ENCODE data around the gene HEPHL1.

Gene HEPHL1

DNA sequence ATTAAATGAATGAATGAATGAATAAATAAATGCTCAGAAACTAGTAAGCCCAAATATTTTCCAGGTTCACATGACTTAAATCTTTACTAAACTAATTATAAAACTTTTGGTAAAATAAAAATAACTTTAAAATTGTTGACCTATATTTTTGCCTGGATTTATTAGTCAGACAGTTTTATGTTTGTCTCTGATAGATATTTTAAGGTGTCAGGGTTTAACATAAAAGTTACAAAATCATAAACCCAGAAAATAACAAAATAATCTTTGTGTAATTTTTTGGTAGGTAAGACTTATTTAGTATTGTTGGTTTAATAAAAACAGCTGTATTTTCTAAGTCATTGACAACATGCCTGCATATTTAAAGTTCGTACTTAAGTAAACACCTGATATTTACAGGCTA is 27.4 kb upstream of the HEPHL1 start:
- TF ChIP-seq FOXP2 (optimal IDR thresholded peaks at IDR 0.05; ENCODE audit: borderline replicate concordance, extremely low read depth, extremely low read length, insufficient read depth) = no peak
- no peak for TF ChIP-seq TAF1 (IDR thresholded peaks at IDR 0.05; ENCODE audit: borderline replicate concordance, insufficient read depth, low read length)
- no peak for TF ChIP-seq SIN3A (IDR thresholded peaks at IDR 0.05; ENCODE audit: borderline replicate concordance, insufficient read depth, low read length)
- TF ChIP-seq, protein P1, sequence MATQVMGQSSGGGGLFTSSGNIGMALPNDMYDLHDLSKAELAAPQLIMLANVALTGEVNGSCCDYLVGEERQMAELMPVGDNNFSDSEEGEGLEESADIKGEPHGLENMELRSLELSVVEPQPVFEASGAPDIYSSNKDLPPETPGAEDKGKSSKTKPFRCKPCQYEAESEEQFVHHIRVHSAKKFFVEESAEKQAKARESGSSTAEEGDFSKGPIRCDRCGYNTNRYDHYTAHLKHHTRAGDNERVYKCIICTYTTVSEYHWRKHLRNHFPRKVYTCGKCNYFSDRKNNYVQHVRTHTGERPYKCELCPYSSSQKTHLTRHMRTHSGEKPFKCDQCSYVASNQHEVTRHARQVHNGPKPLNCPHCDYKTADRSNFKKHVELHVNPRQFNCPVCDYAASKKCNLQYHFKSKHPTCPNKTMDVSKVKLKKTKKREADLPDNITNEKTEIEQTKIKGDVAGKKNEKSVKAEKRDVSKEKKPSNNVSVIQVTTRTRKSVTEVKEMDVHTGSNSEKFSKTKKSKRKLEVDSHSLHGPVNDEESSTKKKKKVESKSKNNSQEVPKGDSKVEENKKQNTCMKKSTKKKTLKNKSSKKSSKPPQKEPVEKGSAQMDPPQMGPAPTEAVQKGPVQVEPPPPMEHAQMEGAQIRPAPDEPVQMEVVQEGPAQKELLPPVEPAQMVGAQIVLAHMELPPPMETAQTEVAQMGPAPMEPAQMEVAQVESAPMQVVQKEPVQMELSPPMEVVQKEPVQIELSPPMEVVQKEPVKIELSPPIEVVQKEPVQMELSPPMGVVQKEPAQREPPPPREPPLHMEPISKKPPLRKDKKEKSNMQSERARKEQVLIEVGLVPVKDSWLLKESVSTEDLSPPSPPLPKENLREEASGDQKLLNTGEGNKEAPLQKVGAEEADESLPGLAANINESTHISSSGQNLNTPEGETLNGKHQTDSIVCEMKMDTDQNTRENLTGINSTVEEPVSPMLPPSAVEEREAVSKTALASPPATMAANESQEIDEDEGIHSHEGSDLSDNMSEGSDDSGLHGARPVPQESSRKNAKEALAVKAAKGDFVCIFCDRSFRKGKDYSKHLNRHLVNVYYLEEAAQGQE (IDR thresholded peaks at IDR 0.05; ENCODE audit: insufficient read depth in 1 of 2, low read depth in 2 of 2, low read length in 2 of 2) = no peak
- no peak for TF ChIP-seq POLR2AphosphoS5 (IDR thresholded peaks at IDR 0.05; ENCODE audit: low read depth, low read length)

DNA sequence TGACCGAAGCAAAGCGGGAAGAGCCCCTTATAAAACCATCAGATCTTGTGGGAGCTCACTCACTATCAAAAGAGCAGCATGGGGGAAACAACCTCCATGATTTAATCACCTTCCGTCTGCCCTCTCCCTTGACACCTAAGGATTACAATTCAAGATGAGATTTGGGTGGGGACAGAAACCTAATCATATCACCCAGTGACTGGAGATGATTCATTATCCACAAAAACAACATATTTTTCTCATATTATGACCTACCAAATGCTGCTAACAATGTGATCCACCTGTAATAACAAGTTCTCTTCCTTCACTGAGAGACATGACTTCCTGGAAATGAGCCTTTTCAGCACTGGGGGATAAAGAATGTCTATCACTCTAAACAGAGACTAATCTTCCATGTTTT is 23.4 kb upstream of the HEPHL1 start:
- TF ChIP-seq, protein P1 (IDR thresholded peaks at IDR 0.05; ENCODE audit: insufficient read depth in 1 of 2, low read depth in 2 of 2, low read length in 2 of 2) = no peak
- TF ChIP-seq SIN3A (IDR thresholded peaks at IDR 0.05; ENCODE audit: borderline replicate concordance, insufficient read depth, low read length) (no peak), POLR2AphosphoS5 (IDR thresholded peaks at IDR 0.05; ENCODE audit: low read depth, low read length) (no peak), FOXP2 (optimal IDR thresholded peaks at IDR 0.05; ENCODE audit: borderline replicate concordance, extremely low read depth, extremely low read length, insufficient read depth) (no peak), TAF1 (IDR thresholded peaks at IDR 0.05; ENCODE audit: borderline replicate concordance, insufficient read depth, low read length) (no peak)

DNA sequence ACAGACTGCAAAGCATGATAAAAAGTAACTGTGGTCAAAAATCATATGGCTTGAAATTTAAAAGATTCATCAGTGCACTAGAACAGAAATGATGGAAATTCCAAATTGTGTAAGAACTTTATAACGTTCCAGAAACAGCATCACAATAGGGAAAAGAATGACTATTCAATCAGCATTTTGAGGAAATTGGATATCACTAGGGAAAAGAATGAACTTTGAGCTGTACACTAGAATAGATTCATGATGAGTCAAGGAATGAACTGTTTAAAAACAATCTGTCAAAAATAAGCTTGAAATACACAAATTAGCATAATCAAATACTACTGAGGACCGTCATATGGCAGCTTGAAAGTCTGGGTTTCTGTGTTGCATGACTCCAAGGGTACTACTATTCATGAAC is 20.5 kb upstream of the HEPHL1 start:
- TF ChIP-seq TAF1 (IDR thresholded peaks at IDR 0.05; ENCODE audit: borderline replicate concordance, insufficient read depth, low read length) (no peak), SIN3A (IDR thresholded peaks at IDR 0.05; ENCODE audit: borderline replicate concordance, insufficient read depth, low read length) (no peak)
- TF ChIP-seq, protein P1 (IDR thresholded peaks at IDR 0.05; ENCODE audit: insufficient read depth in 1 of 2, low read depth in 2 of 2, low read length in 2 of 2) = no peak

DNA sequence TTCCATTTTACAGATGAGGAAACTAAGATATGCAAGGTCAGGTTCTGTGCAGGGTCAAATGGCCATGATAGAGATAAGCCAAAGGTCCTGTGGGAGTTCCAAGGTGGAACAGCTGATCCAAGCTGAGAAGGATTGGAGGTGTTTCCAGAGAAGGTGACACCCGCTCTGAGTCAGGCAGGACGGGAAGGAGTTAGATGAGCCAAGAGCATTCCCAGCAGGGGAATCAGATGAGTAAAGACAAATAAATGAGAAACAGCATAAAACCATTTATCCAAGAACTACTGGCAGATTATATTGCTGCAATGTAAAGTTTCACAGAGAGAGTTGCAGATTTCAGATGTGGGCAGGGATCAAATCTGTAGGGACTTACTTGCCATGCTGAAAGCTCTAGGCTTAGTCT is 18.9 kb upstream of the HEPHL1 start:
- no peak for TF ChIP-seq TAF1 (IDR thresholded peaks at IDR 0.05; ENCODE audit: borderline replicate concordance, insufficient read depth, low read length)
- TF ChIP-seq, protein P1 (IDR thresholded peaks at IDR 0.05; ENCODE audit: insufficient read depth in 1 of 2, low read depth in 2 of 2, low read length in 2 of 2) = no peak
- no peak for TF ChIP-seq POLR2AphosphoS5 (IDR thresholded peaks at IDR 0.05; ENCODE audit: low read depth, low read length)

DNA sequence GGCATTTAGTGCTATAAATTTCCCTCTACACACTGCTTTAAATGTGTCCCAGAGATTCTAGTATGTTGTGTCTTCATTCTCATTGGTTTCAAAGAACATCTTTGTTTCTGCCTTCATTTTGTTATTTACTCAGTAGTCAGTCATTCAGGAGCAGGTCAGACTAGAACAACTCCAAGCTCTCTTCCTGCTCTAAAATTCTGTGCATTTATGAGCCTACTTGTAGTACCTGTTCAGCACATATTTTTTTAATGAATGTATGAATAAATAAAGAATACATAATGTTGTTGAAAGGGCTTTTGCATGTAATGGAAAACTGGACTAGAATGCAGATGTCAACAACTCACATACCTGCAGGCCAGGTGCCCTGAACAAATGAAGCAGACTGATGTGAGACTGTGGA is 13.7 kb upstream of the HEPHL1 start:
- TF ChIP-seq SIN3A (IDR thresholded peaks at IDR 0.05; ENCODE audit: borderline replicate concordance, insufficient read depth, low read length) = no peak
